ENCODE results near the gene FGD2.
"Not testable (repeated sequence)": the region's sequence is repeated elsewhere in the genome, so short reads cannot be mapped to it uniquely, and the experiment has no call there.

DNA sequence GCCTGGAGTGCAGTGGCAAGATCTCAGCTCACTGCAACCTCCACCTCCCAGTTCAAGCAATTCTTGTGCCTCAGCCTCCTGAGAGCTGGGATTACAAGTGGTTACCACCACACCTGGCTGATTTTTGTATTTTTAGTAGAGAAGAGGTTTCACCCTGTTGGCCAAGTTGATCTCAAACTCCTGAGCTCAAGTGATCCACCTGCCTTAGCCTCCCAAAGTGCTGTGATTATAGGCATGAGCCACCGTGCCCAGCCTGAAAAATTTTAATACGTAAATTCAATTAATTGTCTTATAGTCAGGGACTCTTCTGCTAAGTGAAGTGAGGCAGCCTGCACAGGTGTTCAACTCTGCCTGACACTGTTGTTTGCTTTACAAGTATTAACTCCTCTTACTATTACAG, 15.1 kb upstream of the FGD2 start:
- TF ChIP-seq, protein P1, sequence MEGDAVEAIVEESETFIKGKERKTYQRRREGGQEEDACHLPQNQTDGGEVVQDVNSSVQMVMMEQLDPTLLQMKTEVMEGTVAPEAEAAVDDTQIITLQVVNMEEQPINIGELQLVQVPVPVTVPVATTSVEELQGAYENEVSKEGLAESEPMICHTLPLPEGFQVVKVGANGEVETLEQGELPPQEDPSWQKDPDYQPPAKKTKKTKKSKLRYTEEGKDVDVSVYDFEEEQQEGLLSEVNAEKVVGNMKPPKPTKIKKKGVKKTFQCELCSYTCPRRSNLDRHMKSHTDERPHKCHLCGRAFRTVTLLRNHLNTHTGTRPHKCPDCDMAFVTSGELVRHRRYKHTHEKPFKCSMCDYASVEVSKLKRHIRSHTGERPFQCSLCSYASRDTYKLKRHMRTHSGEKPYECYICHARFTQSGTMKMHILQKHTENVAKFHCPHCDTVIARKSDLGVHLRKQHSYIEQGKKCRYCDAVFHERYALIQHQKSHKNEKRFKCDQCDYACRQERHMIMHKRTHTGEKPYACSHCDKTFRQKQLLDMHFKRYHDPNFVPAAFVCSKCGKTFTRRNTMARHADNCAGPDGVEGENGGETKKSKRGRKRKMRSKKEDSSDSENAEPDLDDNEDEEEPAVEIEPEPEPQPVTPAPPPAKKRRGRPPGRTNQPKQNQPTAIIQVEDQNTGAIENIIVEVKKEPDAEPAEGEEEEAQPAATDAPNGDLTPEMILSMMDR (IDR thresholded peaks at IDR 0.05) = not testable (repeated sequence)
- not testable (repeated sequence) for TF ChIP-seq POLR2A (IDR thresholded peaks at IDR 0.05)

Data from body of pancreas (tissue), 4 donors.